ENCODE data around the gene SGK1. TPM values are rescaled to one million over a fixed set of nuclear protein-coding genes. Genes with fewer than 3 reads are reported as not detected.
A peak's percentile ranks its signal among the peaks of the same experiment; 100 is the strongest.
"Not testable (repeated sequence)": the region's sequence is repeated elsewhere in the genome, so short reads cannot be mapped to it uniquely, and the experiment has no call there.

SGK1 gene
- total RNA-seq, 1 donor from 2014 or later: 94.3 TPM

- Histone ChIP-seq H3K4me3 (ENCODE audit: low read depth, low read length) (no peak overlapping the region), H3K27me3 (ENCODE audit: control insufficient read depth, insufficient read depth, low read length) (no peaks in the 10 kb centered on the region), H3K36me3 (ENCODE audit: control insufficient read depth, insufficient read depth, low read length) (no peaks in the 10 kb centered on the region)
- no peak for TF ChIP-seq CTCF (IDR thresholded peaks at IDR 0.05; ENCODE audit: insufficient read depth, low read length, poor library complexity, severe bottlenecking)
- no peak for DNase-seq (ENCODE audit: low read depth)
Measured at GRCh38 chr6:134256862-134257261, 61.0 kb downstream of the SGK1 start.

- not testable (repeated sequence) for H3K4me3 ChIP-seq (ENCODE audit: low read depth, low read length); H3K27me3 ChIP-seq (ENCODE audit: control insufficient read depth, insufficient read depth, low read length); DNase-seq (ENCODE audit: low read depth); H3K36me3 ChIP-seq (ENCODE audit: control insufficient read depth, insufficient read depth, low read length)
Measured at GRCh38 chr6:134255280-134255679, 62.6 kb downstream of the SGK1 start.

- Histone ChIP-seq H3K27me3 (ENCODE audit: control insufficient read depth, insufficient read depth, low read length) (no peaks in the 10 kb centered on the region), H3K36me3 (ENCODE audit: control insufficient read depth, insufficient read depth, low read length) (no peaks in the 10 kb centered on the region), H3K4me3 (ENCODE audit: low read depth, low read length) (no peak overlapping the region)
- no peak for DNase-seq (ENCODE audit: low read depth)
- TF ChIP-seq CTCF (IDR thresholded peaks at IDR 0.05; ENCODE audit: insufficient read depth, low read length, poor library complexity, severe bottlenecking): no peak
Measured at GRCh38 chr6:134254118-134254517, 63.8 kb downstream of the SGK1 start.

GRCh38 chr6:134253681-134254080 lies 64.2 kb downstream of the SGK1 start:
- Histone ChIP-seq H3K36me3 (ENCODE audit: control insufficient read depth, insufficient read depth, low read length) (no peaks in the 10 kb centered on the region), H3K27me3 (ENCODE audit: control insufficient read depth, insufficient read depth, low read length) (no peaks in the 10 kb centered on the region), H3K4me3 (ENCODE audit: low read depth, low read length) (no peak overlapping the region)
- no peak for TF ChIP-seq CTCF (IDR thresholded peaks at IDR 0.05; ENCODE audit: insufficient read depth, low read length, poor library complexity, severe bottlenecking)
- DNase-seq (ENCODE audit: low read depth): peak; percentile 58

- DNase-seq (ENCODE audit: low read depth): no peak
- Histone ChIP-seq H3K36me3 (ENCODE audit: control insufficient read depth, insufficient read depth, low read length) (no peaks in the 10 kb centered on the region), H3K4me3 (ENCODE audit: low read depth, low read length) (no peak overlapping the region), H3K27me3 (ENCODE audit: control insufficient read depth, insufficient read depth, low read length) (no peaks in the 10 kb centered on the region)
- no peak for TF ChIP-seq CTCF (IDR thresholded peaks at IDR 0.05; ENCODE audit: insufficient read depth, low read length, poor library complexity, severe bottlenecking)
Measured at GRCh38 chr6:134251320-134251719, 66.6 kb downstream of the SGK1 start.

GRCh38 chr6:134250776-134251175 lies 67.1 kb downstream of the SGK1 start:
- no peak overlapping the region for H3K4me3 ChIP-seq (ENCODE audit: low read depth, low read length)
- no peak for TF ChIP-seq CTCF (IDR thresholded peaks at IDR 0.05; ENCODE audit: insufficient read depth, low read length, poor library complexity, severe bottlenecking)

More at GRCh38 chr6:134250776-134251175, 67.1 kb downstream of the SGK1 start:
- Histone ChIP-seq H3K27me3 (ENCODE audit: control insufficient read depth, insufficient read depth, low read length) (no peaks in the 10 kb centered on the region), H3K36me3 (ENCODE audit: control insufficient read depth, insufficient read depth, low read length) (no peaks in the 10 kb centered on the region)
- no peak for DNase-seq (ENCODE audit: low read depth)
